GM21515 (cell line): Measurements from ENCODE around the gene ANKRD29.
A peak's percentile ranks its signal among the peaks of the same experiment; 100 is the strongest.
"Not testable (repeated sequence)": the region's sequence is repeated elsewhere in the genome, so short reads cannot be mapped to it uniquely, and the experiment has no call there.

ENCODE experiments used
- ATAC-seq: cut with Tn5 transposase; IDR thresholded peaks from one replicate; pipeline ENCODE4 v1.9.1; 2021; ENCODE audit not compliant: unreplicated experiment

ANKRD29 gene

DNA sequence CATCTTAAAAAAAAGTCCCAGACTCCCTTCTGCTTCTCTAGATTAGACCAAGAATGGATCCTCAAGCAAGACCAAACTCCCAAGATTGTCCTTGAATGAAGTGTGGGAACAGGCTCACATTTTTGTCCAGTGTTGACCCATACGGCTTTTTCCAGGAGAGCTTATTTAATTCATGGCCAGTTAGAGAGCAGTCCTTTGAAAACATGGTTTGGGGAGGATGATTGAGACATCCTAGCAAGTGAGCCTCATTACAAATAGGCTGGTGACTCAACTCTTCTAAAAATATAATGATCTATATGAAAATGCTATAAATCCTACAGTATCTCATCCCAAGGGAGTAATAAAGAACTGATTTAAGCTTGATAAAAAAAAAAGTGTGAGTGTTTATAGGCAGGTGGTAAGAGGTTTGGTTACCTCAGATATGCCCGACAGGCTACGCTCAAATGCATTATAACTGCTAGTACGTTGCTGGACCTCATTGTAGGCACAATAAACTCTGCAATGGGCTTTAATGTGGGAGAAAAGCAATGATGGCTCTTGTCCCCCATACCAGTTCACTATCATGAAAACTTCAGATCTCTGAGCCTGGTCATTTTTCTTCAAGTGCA is 17.0 kb downstream of the ANKRD29 start:
- no peak for ATAC-seq

- no peak for ATAC-seq
Observed at GRCh38 chr18:23643815-23644490, 18.8 kb downstream of the ANKRD29 start.

GRCh38 chr18:23641937-23642666 is 20.6 kb downstream of the ANKRD29 start:
- ATAC-seq = no peak

DNA sequence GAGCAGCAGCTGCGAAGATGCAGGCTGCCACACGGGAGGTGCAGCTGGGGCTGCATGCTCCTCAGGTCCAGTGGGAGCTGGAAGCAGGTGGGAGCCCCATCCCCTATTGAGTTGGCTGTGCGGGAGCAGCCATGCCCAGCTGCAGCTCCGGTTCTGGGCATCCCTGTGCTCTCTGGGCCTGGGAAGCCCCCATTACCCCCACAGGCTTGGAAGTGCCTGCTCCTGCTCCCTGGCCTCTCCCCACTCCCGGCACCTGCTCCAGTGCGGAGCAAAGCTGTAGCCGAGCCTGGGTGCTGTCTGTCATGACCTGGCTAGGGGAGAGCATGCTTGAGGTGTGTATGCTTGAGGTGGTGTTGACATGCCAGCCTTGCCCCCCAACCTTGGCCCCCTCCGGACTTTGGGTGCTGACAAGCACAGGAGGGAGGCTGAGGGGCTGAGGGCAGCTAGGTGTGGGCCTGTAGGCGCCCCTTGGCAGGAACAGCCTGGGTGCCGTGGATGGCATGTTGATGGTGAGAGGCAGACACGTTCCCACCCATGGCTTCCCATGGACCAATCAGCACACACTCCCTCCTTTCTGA is 21.5 kb downstream of the ANKRD29 start:
- ATAC-seq = no peak

GRCh38 chr18:23640052-23640451 is 22.7 kb downstream of the ANKRD29 start:
- no peak for ATAC-seq

DNA sequence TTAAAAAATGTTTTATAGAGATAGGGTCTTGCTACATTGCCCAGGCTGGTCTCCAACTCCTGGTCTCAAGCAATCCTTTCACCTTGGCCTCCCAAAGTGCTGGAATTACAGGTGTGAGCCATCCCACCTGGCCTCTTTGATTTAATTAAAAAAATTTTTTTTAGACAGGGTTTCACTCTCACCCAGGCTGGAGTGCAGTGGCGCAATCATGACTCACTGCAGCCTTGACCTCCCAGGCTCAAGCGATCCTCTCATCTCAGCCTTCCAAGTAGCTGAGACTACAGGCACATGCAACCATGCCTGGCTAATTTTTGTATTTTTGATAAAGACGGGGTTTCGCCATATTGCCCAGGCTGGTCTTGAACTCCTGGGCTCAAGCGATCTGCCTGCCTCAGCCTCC is 26.3 kb downstream of the ANKRD29 start:
- ATAC-seq = not testable (repeated sequence)

- ATAC-seq = no peak
Observed at GRCh38 chr18:23636071-23636399, 26.7 kb downstream of the ANKRD29 start.

- ATAC-seq = no peak
Observed at GRCh38 chr18:23635283-23636070, 27.2 kb downstream of the ANKRD29 start.

DNA sequence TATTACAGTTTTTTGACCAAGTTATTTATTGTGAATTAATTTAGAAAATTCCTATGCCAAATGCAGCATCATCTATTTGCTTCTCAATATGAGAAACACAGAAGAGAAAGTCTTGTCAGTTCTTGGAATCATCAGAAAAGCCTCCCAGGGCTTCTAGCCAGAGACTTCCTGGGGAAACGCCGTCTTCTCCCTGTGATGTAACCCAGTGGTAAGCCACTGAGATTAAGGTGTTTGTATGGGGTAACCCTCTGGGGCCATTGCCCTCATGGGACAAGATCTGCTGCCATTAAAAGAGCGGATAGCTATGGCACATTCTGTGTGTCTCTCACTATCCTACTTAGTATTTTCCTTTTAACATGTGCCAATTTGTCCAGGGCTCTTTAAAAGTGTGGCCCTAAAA is 28.0 kb downstream of the ANKRD29 start:
- ATAC-seq = no peak

DNA sequence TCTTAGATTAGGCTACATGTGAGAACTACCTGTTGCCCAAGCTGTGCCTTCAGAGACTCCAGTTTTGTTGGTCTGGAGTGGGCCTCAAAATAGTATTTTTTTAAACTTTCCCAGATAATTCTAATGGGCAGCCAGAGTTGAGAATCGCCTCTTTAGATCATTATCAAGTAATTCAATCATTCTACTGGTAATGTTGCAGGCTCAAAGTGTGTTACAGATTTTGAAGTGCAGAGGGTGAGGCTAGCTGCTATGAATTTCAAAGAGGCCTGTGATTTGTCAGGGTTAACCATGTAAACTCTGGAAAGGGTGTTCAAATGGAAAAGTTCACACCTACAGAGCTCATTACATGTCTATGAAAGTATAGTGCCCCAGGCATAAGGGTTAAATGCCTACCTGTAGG is 30.1 kb downstream of the ANKRD29 start:
- ATAC-seq = no peak

DNA sequence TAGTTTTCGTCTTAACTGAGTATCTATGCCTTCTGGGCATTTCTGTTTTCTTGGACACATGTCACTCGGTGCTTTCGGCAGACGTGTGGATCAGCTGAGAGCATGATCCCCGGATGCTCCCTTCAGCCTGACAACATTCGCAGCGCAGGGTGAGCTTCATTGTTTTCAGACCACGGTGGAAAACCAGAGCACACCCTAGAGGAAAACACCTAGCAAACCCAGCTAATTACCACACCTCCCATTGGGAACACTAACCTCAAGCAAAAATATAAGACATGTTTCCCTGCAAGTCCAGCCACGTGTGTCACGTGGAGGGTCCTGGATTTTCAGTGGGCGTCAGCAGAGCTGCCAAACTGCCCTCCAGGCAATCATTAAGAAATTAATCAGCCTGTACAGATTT is 31.0 kb downstream of the ANKRD29 start:
- ATAC-seq = no peak

DNA sequence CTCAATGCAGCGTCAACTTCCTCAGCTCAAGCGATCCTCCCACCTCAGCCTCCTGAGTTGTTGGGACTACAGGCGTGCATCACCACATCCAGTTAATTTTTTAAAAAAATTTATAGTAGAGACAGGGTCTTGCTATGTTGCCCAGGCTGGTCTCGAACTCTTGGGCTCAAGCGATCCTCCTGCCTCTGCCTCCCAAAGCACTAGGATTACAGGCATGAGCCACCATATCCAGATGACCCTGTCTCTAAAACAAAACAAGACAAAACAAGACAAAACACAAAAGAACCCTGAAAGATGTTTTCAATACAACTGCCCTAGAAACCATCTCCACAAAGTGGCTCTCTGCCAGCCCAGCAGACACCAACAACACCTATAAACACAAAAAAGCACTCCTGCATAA is 31.4 kb downstream of the ANKRD29 start:
- ATAC-seq = no peak

DNA sequence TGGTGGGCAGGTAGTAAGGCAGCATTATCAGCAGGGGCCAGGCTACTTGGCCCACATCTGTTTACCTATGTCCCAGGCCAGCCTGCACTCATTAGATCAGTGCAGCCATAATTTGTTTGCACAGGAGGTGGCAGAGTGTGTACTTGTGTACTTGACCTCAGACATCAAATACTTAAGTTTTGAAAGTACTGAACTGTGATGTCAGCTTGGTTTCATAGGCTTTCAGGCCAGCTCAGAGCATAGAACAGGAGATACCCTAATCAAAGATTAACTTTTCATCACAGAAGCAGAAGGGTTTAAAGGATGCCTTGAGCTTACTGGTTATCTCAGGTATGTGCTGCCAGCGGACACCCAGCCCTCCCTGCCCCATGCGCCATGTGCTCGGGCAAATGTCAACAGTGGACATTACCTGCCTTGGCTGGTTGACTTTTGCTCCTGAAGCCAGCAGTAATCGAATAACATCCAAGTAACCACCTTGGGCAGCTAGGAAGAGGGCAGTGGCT is 33.2 kb downstream of the ANKRD29 start:
- peak; percentile 70 for ATAC-seq

GRCh38 chr18:23627970-23628369 is 34.7 kb downstream of the ANKRD29 start:
- no peak for ATAC-seq

DNA sequence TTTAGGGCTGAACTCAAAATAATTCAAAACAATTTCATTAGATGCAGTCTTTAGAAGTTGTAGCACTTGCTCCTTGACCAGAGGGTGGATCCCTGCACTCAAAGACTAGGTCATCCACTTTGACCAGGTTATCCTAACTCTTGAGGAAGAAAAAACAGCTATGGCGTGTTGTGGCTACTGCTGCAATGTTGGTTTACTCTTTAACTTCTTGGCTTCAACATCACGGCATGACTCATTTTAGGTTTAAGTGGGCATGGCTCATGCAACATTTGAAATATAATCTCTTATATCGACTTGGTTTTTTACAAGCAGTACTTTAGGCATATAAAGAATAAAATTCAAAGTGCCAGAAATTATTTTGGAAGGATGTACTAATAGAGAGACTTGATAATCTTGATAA is 35.4 kb downstream of the ANKRD29 start:
- no peak for ATAC-seq

DNA sequence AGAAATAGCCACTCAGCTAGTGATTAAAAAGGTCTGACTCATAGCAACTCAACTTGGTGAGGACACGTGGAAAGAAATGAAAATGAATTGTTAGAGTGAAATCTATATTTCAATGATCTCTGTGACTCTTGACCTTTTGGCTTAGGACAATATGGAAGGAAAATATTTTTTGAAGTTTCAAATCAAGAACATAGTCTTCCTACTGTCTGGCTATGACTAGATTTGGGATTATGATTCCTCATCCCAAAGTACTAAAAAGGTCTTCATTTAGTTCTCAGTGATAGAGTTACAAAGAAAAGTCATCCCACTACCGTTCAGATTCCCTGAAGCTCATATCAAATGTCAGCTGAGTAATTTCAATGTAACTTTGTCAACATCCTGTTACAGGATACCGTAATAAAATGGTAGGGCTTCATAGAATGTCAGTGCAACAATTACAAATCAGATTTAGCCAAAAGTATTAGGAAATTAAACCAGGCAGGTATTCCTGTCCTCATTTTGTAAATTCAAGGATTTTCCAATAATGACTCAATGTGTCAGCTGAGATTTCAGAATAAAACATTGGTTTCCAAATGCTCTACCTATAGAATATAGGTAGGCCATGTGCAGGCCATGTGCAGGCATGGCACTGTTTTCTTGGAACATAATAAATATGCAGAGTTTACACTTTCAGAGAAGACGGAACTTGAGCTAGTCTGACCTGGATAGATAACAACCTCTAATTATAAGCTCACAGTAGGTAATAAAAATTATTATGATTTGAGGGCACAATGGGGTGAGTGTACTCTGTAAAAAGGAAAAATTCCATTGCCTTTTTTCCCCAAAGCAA is 36.0 kb downstream of the ANKRD29 start:
- no peak for ATAC-seq

- no peak for ATAC-seq
Observed at GRCh38 chr18:23623040-23623439, 39.7 kb downstream of the ANKRD29 start.

DNA sequence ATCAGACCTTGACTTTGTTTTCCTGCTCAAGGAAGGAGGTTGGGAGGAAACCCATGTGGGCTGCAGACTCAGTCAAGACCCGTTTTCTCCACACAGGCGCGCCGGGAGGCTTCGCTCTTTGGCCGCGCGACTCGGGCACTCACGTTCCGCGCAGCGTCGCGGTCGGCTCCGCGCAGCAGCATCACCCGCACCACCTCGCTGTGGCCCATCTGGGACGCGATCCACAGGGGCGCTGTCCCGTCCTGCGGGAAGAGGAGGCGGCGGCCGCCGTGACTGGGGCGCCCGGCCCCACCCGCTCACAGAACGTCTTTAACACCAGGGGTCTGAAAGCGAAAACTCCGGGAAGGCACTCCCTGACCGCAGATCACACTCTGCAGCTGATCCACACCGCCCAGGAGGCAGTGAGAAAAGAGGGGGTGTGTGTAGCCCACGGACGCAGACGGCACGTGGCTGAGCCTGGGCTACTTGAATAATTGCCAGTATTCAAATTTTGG is 43.3 kb downstream of the ANKRD29 start:
- no peak for ATAC-seq

DNA sequence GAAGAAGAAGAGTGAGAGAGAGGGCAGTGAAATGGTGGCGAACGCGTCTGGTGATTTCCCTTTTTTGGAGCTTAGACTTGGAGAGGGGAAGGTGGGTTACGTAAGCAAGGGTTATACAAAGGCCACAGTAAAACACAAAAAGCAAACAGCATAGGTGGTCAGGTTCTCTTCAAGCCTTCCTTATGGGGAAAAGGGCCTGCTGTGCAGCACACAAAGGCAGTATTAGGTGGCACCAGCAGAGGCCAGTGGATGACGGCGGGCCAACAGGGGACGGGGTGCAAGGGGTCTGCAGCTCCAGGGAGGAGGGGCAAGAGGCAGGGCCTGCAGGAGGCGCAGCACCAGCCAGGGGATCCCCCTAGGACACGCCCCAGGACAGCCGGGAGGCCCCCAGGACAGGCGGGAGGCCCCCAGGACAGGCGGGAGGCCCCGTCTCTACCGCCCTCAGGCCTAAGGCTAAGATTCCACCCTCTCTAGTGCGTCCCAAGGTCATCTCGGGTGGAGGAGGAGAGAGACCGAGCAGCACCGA is 43.8 kb downstream of the ANKRD29 start:
- no peak for ATAC-seq
